GM21825 (cell line): ENCODE measurements around the gene AHDC1.
A peak's percentile ranks its signal among the peaks of the same experiment; 100 is the strongest.
"Not testable (repeated sequence)": the region's sequence is repeated elsewhere in the genome, so short reads cannot be mapped to it uniquely, and the experiment has no call there.

Experiments
- ATAC-seq: cut with Tn5 transposase; IDR thresholded peaks from one replicate; pipeline ENCODE4 v1.9.1; 2021; ENCODE audit warnings: mild to moderate bottlenecking, moderate library complexity; ENCODE audit not compliant: unreplicated experiment

The AHDC1 gene

DNA sequence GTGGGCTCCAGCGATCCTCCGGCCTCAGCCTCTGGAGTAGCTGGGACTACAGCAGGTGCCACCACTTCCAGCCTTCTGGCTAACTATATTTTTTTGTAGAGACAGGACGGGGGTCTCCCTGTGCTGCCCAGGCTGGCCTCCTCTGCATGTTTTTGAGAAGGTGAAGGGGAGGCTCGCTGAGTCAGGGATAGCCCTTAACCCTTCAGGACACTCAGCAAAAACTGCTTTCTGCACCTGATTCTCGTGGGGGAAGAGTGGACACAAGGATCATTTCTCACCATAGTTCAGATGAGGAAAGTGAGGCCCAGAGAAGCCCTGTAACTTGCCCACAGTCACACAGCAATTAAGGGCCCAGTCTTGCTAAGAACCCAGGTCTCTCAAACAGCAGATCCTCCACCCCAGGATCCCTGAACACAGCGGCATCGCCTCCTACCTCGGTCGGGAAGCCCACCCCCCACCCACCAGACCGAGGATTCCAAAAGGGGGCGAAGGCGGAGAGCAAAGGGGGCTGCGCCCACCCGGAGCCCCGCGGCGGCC lies 29.8 kb upstream of the AHDC1 start:
- ATAC-seq = no peak

DNA sequence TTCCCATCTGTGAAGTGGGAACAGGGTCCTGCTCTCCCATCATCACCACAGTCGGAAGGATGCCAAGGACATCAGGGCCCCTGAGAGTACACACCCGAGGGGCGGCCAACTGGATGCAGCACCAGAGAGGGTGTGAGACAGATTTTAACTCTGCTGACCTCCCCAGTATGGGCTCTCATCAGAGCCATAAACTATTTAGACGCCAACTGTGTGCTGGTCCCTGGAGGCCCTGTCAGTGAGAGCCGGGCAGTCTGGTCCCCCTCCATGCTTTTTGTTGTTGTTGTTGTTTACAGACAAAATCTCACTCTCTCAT lies 29.3 kb upstream of the AHDC1 start:
- ATAC-seq = no peak

DNA sequence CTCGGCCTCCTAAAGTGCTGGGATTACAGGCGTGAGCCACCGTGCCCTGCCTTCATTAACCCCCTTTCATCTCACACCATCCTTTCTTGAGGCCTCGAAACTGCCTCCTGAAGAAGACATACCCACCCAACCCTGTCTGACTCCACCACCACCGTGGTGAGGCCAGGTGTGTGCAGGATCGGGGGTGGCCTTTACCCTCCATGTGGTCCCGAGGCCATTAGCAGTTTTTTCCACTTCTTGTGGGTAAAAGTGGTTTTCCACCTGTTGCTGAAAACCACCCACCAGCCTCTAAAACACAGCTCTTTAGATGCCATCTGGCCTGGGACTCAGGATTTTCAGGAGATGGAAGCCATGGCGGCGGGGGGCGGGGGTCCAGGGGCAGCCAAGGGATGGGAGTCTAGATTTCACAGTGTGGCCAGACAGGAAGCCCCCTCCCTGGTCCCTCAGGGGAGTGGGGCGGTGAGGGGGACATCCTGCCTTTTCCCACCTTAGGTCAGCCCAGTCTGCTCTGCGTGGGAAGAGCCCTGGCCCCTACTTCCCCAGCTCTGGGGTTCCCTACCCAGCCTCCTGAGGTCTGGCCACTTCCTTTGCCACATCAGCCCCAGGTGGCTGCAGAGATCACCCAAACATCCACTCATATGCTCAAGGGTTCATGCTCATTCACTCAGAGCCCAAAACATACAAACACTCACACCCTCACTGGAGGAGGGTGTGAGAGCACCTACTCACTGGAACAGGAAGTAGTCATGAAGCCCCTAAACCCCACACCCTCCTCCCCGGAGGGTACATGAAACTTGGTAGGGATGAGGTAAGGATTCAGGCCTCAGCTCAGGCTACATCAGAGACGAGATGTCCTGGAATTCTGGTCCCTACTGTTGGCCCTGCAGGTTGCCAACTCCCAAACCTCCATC lies 28.7 kb upstream of the AHDC1 start:
- peak; percentile 32 for ATAC-seq

DNA sequence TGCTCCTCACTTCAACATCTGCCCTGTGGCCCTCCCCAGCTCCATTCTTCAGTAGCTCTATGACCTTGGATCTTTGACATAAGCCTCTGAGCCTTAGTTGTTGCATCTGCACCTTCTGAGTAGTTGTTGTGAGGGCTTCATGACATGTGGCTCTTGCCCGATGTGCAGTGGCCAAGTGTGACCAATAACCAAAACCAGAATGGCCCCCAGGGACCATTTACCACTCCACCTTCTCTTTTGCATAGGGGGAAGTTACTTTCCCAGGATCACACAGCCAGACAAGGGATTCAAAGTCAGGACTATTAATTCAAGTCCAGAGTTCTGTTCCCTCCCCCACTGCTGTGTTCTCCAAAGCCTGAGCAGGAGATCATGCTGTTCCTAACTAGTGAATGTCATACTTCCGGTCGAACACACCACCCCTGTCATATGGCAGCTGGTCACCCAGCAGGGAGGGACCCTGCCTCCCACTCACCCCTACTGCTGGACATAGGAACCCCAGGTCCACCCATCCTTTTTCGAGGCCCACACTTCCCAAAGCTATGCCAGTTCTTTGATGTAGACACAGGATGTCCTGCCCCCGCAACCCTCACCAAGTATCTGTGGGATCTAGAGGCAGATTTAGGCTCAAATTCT lies 27.0 kb upstream of the AHDC1 start:
- peak; percentile 25 for ATAC-seq

DNA sequence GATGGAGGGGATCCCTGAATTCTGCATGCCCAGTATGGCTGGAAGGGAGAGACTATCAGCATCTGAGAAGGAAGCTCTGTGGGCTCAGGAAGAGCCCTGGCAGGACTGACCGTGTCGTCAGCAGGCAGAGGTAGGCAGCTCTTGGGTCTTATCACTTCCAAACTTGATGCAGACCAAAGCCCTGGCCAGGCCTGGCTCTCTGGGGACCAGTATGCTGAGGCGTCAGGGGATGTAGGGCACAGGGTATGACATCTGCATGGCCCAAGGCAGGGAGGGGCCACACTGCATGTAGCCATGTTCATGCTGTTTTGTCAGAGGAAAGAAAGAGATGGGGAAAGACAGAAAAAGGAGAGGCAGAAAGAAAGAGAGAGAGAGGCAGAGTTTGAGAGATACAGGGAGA lies 24.8 kb upstream of the AHDC1 start:
- no peak for ATAC-seq

DNA sequence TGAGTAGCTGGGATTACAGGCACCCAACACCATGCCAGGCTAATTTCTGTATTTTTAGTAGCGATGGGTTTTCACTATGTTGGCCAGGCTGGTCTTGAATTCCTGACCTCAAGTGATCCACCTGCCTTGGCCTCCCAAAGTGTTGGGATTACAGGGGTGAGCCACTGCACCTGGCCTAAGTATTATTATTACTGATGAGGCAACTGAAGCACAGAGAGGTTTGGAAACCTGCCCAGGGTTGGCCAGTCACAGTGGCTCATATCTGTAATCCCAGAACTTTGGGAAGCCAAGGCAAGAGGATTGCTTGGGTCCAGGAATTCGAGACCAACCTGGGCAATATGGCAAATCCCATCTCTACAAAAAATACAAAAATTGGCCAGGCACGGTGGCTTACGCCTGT lies 23.8 kb upstream of the AHDC1 start:
- ATAC-seq = not testable (repeated sequence)

DNA sequence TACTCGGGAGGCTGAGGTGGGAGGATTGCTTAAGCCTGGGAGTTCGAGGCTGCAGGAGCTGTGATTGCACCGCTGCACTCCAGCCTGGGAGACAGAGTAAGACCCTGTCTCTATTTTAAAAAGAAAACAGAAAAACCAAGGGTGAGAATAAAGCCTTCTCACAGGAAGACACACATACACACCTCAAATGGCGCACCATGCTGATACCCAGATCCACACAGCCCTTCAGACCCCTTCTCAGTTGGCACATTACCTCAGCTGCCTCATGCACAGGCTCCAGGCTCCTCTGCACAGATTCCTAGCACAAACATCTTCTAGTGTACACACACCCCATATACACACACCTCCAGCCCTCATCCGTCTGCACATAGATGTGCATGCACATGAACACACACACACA lies 23.1 kb upstream of the AHDC1 start:
- no peak for ATAC-seq

DNA sequence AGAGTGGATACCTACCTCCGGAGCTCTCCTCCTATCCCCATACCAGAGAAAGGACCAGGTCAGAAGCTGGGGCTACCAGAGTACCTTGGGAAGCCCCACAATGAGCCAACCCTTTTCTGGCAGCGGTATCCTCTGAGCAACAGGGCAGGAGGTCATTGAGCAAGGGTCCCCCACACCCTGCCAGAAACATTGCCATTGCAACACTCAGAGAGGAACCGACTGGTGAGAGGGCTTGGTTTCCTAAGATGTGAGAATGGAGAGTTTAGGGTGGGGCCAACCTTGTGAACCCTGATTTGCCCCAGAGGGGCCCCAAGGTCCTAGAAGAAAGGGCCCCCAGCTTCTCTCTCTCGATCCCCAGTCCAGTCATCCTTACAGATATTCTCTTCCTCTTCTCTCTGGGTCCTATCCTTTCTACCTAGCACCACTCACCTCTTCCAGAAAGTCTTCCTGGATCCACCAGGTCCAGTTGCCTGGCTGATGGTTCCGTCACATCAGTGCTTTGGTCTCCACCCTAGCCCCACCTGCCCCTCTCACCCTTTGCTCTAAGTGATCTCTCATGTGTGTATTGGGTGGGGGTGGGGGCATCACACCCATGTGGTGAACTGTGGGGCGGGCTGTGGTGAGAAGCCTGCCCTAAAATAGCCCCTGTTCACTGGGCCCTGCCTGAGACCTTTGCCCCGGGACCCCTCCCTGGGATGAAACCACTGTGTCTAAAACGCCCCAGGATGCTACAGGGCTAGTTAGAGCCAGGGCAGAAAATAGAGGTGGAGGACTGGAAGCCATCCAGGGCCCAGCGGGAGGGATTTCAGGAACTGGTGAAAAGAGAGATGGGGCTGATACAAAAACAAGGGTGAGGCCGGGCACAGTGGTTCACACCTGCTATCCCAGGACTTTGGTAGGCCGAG lies 22.3 kb upstream of the AHDC1 start:
- ATAC-seq = no peak

DNA sequence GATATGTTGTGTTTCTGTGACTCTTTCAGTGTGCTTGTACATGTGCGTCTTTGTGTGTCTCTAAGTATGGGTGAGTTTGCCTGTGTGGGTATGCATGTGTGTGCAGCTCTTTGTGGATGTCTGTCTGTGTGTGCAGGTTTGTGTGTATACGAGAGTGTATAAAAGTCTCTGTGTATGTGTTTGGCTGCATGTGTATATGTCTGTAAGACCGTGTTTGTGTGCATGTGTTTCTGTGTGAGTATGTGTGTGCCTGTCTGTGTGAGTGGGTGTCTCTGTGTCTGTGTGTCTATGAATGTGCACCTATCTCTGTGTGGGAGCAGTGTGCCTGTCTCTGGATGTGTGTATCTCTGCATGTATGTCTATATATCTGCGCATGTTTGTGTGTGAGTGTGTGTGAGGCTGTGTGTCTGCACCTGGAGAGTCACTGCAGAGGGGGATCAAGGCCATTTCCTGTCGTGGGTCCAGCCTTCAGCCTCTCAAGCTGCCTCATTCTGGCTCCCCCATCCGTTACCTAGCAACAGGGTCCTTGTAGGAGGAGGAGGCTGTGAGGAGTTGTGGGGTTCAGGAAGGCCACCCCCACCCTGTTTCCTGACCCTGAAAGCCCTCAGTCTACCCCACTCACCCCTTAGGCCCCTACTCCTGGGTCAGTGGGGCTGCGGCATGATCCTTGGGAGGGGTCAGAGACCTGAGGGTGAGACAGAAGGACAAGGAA lies 20.7 kb upstream of the AHDC1 start:
- ATAC-seq = peak; percentile 20

DNA sequence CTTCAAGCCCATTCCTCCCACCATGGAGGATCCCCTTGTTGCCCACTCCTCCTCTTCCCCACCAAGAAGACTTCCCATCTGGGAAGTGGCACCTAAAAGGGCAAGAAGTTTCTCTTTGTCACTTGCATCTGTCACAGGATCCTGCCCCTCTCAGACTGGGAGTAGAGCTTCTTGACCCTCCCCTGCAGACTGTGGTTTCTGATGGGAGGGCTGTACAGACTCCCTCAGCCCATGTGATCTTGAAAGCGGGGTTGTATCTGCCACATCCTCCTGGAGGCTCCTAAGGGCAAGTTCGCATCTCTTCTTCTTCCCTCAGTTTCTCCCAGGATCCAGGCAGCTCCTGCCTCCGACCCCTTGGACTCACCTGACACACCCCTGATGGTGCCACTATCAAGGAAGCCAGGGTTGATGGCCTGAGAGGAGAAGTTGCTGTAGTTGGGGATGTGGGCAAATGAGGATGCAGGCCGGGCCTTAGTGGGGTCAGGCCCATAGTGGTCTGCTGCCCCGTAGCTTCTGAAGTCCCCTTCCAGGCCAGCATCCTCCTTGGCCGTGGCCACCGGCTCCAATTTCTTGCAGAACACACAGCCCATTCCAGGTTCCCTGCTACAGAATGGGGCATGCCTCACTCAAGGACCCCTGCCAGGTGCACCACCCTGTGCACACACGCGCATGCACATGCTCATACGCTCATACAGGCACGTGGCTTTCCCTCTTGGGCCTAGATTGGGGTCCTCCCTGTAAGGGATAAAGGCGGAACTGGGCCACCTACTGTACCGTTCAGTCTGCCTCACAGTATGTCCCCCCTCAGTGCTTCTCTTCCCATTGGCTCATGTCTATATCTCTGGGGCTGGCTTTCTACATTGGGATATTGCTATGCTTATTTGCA lies 19.6 kb upstream of the AHDC1 start:
- ATAC-seq = no peak

DNA sequence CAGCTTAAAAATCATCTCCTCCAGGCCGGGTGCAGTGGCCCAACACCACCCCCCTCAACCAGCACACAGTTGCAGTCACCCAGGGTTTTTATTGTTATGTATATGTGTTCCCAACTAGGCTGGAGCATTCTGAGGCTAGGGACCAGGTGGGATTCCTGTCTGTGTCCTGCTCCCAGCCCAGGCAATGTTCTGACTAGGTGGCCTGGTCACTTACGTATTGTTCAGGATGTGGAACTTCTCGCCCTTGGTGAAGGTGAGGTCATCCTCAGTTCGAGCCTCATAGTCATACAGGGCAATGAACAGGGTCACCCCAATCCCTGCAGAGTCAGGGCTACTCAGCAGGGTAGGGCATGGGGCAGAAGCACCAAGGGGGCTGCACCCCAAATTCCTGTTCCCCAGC lies 18.9 kb upstream of the AHDC1 start:
- ATAC-seq = no peak

DNA sequence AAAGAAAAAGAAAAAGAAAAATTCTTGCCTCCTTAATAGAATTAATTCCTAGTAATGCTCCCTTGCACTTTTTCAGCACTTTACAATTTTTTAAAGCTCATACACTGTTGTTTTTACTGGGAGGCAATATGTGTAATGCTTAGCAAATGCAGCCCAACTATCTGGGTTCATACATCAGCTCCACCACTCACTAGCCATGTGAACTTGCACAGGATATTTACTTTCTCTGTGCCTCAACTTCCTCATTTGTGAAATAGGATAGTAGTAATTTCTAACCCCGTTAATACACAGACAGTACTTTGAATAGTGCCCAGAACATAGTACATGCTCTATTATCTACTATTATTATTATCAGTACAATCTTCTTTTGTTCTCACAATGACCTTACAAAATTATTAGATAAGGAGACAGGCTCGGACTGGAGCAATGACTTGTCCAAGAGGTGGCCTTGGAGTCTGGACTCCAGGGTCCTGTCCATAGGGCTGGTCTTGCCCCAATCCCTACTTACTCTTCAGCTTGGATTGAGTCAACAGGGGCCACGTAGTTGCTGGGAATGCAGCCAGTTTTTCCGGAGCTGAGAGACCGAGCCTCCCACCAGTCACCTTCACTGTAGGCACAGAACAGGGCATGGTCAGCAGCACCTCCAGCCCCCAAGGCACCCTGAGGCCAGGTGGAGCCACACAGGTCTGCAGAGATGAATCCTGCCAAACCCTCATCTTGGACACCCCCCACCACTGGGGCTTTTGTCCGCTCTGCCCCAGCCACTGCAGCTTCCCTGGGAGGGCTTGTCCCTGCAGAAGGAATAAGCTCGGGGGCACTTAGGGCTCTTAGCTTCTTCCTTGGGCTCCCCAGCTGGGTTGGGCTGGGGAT lies 17.3 kb upstream of the AHDC1 start:
- ATAC-seq = no peak

DNA sequence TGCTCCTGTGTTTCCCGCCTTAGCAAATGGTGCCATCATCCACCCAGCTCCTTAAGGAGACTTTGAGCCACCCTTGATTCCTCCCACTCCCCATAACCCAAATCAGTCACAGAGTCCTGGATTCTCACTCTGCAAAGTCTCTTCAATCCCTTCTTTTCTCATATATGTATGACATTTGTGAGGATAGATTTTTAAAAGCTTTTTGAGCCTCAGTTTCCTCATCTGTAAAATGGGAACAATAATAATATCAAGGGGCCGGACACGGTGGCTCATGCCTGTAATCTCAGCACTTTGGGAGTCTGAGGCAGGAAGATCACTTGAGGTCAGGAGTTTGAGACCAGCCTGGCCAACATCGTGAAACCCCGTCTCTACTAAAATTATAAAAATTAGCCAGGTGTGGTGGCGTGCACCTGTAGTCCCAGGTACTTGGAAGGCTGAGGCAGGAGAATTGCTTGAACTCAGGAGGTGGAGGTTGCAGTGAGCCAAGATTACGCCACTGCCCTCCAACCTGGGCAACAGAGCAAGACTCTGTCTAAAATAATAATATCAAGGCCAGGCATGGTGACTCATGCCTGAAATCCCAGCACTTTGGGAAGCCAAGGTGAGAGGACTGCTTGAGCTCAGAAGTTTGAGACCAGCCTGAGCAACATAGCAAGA lies 16.0 kb upstream of the AHDC1 start:
- ATAC-seq = not testable (repeated sequence)

DNA sequence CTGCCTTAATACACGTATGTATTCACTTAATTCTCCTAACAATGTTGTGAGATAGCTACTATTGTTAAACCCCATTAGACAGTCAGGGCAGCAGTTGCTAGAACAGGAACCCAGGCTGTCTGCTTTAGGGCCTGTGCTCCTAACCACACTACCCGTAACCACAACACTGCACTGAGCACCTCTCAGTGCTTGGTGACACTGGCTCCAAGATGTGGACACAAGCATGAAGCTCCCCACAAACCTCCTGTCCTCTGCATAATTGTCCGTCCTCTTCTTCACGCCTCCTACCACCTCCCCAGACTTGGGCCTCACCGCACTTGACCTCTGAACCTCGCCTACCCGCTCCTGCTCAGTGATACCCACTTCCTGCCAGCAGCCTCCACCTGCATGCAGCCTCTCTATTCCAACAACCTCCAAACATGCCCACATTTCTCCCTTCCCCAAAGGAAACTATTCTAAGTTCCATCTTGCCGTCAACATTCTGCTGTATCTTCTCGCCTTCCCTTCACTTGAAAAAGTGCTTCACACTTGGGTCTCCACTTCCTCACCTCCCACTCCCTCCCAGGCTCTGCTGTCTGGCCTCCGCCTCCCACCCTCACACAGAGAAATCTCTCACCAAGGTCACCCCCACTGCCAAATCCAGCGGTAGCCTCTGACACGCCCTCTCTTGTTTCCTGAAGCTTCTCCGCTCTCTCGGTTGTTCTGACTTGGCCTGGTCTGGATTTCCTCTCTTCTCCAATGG lies 14.6 kb upstream of the AHDC1 start:
- ATAC-seq = no peak

DNA sequence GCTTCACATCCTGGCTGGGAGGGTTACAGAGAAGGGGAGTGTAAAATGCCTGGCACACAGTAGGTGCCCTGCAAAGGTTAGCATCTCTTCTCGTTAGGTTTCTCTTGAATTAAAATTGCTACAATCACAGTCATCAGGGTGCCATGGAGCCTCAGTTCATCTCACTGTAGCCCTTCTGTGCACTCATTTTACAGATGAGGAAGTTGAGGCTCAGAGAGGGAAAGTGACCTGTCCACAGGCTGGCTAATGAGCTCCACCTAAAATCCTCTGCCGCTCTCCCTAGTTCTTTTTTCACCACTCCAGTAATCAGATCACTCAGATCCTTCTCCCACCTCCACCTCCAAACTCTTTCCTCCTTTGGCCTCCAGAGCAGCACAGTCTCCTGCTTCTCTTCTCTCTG lies 13.5 kb upstream of the AHDC1 start:
- ATAC-seq = no peak

DNA sequence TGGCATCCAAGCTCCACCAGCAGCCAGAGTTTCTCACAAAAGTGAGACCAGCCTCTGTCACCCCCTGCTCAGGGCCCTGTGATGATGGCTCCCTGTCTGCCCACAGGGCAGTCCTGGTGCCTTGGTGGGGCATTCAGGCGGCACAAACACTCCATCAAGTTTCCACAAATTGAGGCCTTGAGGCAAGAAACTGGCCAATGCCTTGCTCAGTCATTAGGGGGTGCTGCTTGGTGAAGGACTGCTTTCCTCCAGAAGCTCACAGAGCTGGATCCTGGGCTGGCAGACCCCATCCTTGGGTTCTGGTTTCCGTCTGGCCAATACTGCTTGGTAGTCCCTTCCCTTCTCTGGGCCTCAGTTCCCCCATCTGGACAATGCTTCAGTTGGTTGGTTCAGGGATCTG lies 12.5 kb upstream of the AHDC1 start:
- no peak for ATAC-seq

DNA sequence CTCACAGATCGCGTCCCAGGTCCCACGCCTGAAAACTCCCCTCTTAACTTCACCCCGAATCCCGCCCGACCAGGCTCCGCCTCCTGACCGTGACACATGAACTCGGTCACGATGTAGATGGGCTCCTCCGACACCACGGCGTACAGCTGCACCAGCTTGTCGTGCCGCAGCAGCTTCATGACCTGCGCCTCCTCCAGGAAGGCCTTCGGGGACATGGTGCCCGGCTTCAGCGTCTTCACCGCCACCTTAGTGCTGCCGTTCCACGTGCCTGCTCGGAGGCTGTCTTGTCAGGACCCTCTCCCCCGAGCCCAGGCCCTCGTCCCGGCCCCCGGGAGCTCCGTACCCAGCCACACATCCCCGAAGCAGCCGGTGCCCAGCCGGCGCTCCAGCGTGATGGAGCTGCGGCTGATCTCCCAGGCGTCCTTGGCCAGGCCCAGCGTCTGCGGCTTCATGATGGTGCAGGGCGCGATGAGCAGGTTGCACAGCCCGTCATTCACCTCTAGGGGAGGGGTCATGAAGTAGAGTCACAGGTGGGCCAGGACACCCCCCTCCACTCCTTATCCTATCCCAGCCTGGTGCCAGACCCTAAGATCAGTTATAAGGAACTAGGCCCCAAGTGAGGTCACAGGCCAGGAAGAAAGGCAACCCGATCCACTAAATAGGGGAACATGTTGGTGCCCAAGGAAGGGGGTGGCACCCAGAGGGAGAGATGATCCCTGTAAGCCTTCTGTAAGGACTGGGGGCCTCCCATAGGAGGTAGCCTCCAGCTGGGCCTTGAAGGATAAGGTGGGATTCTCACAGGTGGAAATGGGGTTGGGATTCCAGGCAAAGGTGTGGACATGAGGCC lies 11.6 kb upstream of the AHDC1 start:
- no peak for ATAC-seq
